ENCODE data around the gene SLC25A20. TPM values are rescaled to one million over a fixed set of nuclear protein-coding genes. Genes with fewer than 3 reads are reported as not detected.

Gene SLC25A20
- total and polyA plus RNA-seq, 8 donors = 8.3 to 15.7 (median 10.0) TPM

DNA sequence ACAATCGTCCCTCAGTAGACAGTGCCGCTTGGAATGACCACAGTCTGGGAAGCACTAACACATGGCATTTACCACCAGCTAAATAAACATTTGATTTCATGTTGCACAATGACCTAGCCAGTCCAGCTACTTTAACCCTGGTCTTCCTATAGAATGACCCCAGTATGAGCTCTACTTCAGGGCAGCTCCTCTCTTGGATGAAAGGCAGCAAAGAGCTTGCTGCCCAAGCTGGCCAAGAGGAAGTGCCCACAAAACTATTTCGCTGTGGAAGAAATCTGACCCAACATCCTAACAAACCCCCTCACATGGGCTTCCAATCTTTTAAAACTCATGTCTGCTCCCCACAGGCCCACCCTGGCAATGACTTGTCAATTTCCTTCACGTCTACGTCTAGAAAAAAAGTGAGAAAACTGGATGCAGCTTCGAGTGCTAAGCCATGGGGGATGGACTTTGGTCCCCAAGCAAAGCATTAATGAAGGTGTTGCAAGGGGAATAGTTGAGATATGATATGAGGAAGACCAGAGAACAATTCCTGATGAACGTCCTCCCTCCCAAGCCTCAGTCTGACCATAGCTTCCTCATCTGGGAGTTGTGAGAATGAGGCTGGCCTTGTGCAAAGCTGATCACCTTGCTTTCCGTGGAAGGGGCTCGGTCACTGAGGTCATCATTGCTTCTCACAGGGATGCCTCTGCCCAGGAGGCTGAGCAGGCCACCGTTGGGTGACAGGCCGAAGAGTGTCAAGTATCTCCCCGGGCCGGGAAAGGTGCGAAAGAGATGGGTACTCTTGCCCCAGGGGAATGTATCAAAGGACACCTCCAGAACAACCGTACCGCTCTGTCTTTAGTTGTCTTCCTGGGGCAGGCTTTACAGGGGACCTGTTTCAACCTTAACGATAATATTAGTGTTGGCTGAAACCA, 964 bp downstream of the SLC25A20 start:
- FAIRE-seq (no peak), DNase-seq (peak in 4 of 6 donors; percentile 11 to 54 (median 28)), ATAC-seq (peak; percentile 10 to 23 (median 16))
- Histone ChIP-seq H3K27ac (peak overlapping the region; percentile 59 to 73 (median 62)), H3K4me3 (peak overlapping the region; percentile 53 to 75 (median 69)), H3K36me3 (no peaks in the 10 kb centered on the region), H3K9me3 (no peaks in the 10 kb centered on the region), H3K27me3 (no peaks in the 10 kb centered on the region), H3K4me1 (peaks cover 9 to 15% (median 9%) of the 10 kb centered on the region in 3 donors)
- TF ChIP-seq, protein P1, sequence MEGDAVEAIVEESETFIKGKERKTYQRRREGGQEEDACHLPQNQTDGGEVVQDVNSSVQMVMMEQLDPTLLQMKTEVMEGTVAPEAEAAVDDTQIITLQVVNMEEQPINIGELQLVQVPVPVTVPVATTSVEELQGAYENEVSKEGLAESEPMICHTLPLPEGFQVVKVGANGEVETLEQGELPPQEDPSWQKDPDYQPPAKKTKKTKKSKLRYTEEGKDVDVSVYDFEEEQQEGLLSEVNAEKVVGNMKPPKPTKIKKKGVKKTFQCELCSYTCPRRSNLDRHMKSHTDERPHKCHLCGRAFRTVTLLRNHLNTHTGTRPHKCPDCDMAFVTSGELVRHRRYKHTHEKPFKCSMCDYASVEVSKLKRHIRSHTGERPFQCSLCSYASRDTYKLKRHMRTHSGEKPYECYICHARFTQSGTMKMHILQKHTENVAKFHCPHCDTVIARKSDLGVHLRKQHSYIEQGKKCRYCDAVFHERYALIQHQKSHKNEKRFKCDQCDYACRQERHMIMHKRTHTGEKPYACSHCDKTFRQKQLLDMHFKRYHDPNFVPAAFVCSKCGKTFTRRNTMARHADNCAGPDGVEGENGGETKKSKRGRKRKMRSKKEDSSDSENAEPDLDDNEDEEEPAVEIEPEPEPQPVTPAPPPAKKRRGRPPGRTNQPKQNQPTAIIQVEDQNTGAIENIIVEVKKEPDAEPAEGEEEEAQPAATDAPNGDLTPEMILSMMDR (IDR thresholded peaks at IDR 0.05) = no peak
- WGBS, 2 donors = 15 to 17% methylated on average over 17 of the region's 17 CpGs
- intact Hi-C loops (cut with DNase I) = no loop called here

DNA sequence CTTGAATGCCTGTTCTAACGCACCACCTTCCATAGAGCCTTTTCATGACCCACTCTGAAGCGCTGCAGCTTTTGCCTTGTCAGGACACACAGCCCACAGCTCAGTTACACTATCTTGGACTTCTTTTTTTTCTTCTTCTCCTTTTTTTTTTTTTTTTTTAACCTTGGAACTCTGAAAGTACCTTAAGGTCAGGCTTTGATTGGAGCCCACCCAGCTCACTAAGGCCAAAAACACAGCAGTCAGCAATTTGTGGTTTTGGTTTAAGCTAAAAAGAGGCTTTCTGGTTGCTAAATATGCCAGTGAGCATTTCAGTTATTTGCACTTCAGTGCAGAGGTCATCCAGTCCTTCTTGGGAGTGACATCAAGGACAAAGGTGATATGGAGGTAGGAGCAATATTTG, 1.7 kb downstream of the SLC25A20 start:
- intact Hi-C loops (cut with DNase I) = no loop called here
- Histone ChIP-seq H3K4me3 (peak overlapping the region in 1 of 4 donors; percentile 75), H3K9me3 (no peaks in the 10 kb centered on the region), H3K27me3 (no peaks in the 10 kb centered on the region), H3K4me1 (peaks cover 9 to 15% (median 9%) of the 10 kb centered on the region in 3 donors), H3K27ac (peak overlapping the region in 2 of 4 donors; percentile 59 to 73), H3K36me3 (no peaks in the 10 kb centered on the region)
- TF ChIP-seq, protein P1 (IDR thresholded peaks at IDR 0.05) = no peak
- no peak for DNase-seq
- 61 to 83% methylated on average over 2 of the region's 2 CpGs for WGBS, 2 donors
- peak in 1 of 4 donors; percentile 3 for ATAC-seq
- FAIRE-seq = no peak

DNA sequence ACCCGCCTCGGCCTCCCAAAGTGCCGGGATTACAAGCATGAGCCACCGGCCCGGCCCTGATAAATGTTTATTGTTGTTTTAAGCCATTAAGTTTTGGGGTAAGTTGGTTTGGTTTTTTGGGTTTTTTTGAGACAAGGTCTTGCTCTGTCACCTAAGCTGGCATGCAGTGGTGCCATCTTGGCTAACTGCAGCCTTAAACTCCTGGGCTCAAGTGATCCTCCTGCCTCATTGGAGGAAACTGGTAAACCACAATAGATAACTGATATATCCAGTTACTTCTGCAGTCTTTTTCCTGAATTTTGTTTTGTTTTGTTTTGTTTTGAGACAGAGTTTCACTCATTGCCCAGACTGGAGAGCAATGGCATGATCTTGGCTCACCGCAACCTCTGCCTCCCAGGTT, 4.2 kb downstream of the SLC25A20 start:
- 97 to 99% methylated on average over 6 of the region's 6 CpGs for WGBS, 2 donors
- Histone ChIP-seq H3K36me3 (peaks cover 0 to 10% (median 7%) of the 10 kb centered on the region in 3 donors), H3K4me3 (no peak overlapping the region), H3K9me3 (no peaks in the 10 kb centered on the region), H3K27me3 (no peaks in the 10 kb centered on the region), H3K27ac (no peak overlapping the region), H3K4me1 (peaks cover 9 to 15% (median 9%) of the 10 kb centered on the region in 3 donors)
- FAIRE-seq = no peak
- DNase-seq = no peak
- intact Hi-C loops (cut with DNase I) = no loop called here
- no peak for ATAC-seq
- TF ChIP-seq, protein P1 (IDR thresholded peaks at IDR 0.05) = no peak

DNA sequence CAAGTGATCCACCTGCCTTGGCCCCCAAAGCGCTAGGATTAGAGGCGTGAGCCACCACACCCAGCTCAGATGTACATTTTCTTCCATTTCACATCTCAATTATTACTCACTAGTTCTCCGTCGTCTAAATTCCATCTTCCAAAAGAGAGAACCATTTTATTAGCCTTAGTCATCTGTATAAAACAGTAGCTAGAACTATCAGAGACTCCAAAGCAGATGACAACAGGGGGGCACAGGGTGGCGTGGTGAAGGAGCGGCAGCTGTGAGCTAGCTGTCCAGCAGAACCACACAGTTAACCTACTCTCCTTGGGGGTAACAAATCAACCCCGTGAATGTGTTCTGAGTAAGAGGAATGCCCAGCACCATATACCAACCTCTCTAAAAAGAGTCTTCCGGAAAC, 7.1 kb downstream of the SLC25A20 start:
- ATAC-seq (no peak), DNase-seq (no peak), FAIRE-seq (no peak)
- Histone ChIP-seq H3K36me3 (peaks cover 0 to 10% (median 7%) of the 10 kb centered on the region in 3 donors), H3K27ac (no peak overlapping the region), H3K4me1 (peaks cover under 1 to 5% (median under 1%) of the 10 kb centered on the region in 3 donors), H3K4me3 (no peak overlapping the region), H3K9me3 (no peaks in the 10 kb centered on the region), H3K27me3 (no peaks in the 10 kb centered on the region)
- 95 to 96% methylated on average over 8 of the region's 8 CpGs for whole genome bisulfite sequencing, 2 donors
- intact Hi-C loops (cut with DNase I) = no loop called here
- TF ChIP-seq, protein P1 (IDR thresholded peaks at IDR 0.05) = no peak

DNA sequence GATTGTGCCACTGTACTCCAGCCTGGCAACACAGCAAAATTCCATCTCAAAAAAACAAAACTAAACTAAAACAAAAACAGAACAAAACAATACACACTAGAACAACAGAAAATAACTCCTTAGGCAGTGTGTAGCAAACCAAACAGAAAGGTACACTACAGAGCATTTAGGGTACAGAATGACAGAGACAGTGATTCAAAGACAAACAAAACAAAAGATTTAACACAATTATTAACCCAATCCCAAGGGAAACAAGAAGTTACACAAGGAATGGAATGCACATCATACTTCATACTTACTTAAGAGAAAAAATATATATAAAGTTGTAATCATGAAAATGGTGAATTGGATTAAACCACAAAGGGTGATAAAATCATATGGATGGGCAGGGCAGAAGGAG, 12.9 kb downstream of the SLC25A20 start:
- no peak overlapping the region for H3K4me3 ChIP-seq
- TF ChIP-seq, protein P1 (IDR thresholded peaks at IDR 0.05) = no peak
- intact Hi-C loops (cut with DNase I) = no loop called here
- no peaks in the 10 kb centered on the region for H3K9me3 ChIP-seq
- H3K36me3 ChIP-seq = peaks cover 0 to 23% (median 0%) of the 10 kb centered on the region in 3 donors
- H3K27ac ChIP-seq = no peak overlapping the region
- no peaks in the 10 kb centered on the region for H3K4me1 ChIP-seq
- FAIRE-seq (no peak), DNase-seq (no peak), ATAC-seq (no peak)
- no peaks in the 10 kb centered on the region for H3K27me3 ChIP-seq

Measured in pancreas (tissue), 10 donors.